ENCODE results near the gene TRAPPC3L.

The TRAPPC3L gene

DNA sequence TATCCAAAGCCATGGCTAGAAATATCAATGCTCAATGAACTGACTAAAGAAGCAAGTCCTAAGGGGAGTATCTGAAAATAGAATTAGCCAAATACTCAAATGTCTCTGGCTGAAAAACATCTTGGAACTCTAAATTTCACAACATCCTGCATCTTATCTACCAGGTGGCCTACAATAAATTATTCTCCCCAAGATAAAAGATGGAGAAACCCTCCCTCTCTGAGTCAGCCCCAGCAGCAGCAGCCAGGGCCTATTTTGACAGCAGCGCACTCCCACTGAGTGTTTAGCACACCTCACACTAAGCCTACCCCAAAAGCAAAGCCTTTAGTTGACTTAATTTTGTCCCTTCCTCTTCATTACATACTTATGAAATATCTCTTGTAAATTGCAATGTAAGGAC, 78.4 kb downstream of the TRAPPC3L start:
- DNase-seq (ENCODE audit: low read depth, low spot score) = no peak

DNA sequence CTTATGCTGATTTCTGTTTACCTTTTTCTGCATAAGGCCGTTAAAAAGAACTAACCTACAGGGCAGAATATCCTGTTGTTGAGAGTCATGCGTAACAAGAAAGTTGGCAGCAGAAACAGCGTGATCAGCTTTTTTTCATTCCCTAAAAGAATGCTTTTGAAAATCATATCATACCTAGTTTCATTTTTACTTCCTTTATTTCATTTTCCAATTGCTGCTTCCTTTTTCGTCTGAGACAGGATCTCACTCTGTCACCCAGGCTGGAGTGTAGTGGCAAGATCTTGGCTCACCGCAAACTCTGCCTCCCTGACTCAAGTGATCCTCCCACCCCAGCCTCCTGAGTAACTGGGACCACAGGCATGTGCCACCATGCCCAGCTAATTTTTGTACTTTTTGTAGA, 80.2 kb downstream of the TRAPPC3L start:
- DNase-seq (ENCODE audit: low read depth, low spot score) = no peak

DNA sequence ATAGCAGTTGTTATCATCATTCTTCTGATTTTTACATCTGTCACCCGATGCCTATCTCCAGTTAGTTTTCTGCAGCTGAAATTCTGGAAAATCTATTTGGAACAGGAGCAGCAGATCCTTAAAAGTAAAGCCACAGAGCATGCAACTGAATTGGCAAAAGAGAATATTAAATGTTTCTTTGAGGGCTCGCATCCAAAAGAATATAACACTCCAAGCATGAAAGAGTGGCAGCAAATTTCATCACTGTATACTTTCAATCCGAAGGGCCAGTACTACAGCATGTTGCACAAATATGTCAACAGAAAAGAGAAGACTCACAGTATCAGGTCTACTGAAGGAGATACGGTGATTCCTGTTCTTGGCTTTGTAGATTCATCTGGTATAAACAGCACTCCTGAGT, 82.2 kb downstream of the TRAPPC3L start:
- DNase-seq (ENCODE audit: low read depth, low spot score) = no peak

DNA sequence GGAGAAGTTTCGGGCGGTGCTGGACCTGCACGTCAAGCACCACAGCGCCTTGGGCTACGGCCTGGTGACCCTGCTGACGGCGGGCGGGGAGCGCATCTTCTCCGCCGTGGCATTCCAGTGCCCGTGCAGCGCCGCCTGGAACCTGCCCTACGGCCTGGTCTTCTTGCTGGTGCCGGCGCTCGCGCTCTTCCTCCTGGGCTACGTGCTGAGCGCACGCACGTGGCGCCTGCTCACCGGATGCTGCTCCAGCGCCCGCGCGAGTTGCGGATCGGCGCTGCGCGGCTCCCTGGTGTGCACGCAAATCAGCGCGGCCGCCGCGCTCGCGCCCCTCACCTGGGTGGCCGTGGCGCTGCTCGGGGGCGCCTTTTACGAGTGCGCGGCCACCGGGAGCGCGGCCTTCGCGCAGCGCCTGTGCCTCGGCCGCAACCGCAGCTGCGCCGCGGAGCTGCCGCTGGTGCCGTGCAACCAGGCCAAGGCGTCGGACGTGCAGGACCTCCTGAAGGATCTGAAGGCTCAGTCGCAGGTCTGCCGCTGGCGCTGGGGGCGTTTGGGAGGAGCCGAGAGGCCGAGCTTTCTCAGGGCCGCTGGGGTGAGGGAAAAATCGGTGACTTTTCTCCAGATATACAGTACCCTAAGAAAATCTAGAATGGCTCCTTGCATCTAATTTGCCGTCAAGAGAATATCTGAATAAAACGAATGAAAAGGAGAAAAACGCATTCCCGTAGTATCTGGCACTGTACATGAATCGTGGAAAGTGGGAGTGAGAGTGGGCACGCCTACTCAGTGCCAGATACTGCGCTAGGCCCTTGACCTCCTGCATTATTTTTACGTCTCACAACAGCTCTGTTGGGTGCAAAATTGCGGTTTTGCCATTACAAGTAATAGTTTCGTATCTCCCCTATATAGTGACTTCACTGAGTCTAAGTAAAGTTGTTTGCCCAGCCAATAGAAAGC, 83.3 kb downstream of the TRAPPC3L start:
- no peak for DNase-seq (ENCODE audit: low read depth, low spot score)

DNA sequence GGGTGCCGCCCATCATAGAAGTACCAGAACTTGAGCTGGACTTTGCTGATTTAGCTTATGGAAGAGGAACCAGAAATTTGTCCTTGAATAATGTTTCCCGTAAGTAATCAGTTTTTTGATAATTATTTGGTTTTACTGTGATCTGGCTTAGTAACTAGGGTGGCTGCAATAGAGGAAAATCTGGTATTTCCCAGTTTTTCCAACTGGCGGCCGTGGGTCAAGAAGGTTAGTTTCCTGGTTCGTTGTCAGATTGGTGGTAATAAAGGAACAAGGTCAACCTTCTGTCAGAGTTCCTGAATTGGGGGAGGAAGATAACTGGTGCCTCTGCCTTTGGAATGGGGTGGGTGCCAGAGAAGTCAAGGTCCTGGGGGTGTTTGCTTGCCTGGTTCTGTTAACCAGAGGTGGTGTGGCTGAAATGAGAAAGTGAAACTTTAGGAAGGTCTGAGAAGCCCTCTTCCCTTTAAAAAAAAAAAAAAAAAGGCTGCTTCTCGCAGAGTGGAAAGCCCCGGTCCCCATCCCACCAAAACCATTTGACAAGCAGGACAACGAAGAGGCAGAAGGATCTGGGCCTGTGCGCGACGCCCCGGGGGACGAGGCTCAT, 84.1 kb downstream of the TRAPPC3L start, which contains the start of gene CALHM6:
Gene CALHM6, plus strand, starts transcription at position 45 of the 601 bp plus-strand sequence. Its CDS starts 555 bp downstream, at position 600.
- DNase-seq (ENCODE audit: low read depth, low spot score) = no peak

DNA sequence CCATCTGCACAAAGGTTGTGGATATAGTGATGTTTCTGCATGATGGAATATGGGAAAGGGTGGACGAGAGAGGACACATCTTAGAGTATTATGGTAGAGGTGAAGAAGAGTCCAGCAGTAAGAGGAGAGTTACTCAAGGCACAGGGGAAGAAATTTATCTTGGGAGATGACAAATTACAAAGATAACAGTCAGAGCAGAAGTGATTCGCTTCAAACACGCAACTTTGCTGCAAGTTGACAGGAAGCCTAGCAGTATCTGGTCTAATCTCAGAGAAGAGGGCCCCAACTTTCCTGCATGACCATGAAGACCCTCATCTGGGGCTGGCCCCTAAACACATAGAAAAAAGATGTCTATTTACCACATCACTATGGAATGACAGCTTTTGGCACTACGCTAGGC, 85.6 kb downstream of the TRAPPC3L start:
- no peak for DNase-seq (ENCODE audit: low read depth, low spot score)

DNA sequence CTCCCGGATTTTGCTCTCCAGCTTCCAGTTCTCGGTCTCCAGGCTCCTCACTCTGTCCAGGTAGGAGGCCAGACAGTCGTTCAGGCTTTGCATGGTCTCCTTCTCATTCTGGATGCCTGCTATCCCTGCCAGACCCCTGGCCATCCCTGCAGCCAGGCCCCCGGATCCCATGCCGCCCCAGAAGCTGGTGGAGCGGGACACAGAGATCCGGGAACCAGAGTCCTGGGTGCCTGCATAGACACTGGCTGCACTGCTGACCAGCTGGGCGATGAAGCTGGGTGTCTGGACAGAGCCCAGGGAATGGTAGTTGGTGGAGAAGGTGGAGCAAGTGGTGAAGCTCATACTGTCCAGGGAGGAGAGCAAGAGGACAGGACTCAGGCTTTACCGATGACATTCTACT, 87.2 kb downstream of the TRAPPC3L start:
- DNase-seq (ENCODE audit: low read depth, low spot score) = no peak

DNA sequence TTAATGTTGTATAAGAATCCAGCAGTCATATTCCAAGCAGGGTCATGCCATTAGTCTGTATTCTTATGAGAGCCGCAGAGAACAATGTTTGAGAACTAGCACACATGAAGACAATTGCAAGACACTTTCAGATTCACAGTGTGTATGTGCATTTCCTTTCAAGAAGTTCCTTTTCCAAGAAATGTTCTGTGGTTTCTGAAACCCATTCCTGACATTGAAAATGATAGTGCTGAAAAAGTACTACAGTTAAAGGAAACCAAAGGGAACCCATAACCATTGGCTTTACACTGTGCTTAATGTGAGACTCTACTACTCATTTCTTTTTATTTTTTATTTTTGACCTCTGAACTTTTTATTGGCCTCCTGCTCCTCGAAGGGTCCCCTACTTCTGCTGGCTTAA, 88.6 kb downstream of the TRAPPC3L start:
- DNase-seq (ENCODE audit: low read depth, low spot score) = no peak

DNA sequence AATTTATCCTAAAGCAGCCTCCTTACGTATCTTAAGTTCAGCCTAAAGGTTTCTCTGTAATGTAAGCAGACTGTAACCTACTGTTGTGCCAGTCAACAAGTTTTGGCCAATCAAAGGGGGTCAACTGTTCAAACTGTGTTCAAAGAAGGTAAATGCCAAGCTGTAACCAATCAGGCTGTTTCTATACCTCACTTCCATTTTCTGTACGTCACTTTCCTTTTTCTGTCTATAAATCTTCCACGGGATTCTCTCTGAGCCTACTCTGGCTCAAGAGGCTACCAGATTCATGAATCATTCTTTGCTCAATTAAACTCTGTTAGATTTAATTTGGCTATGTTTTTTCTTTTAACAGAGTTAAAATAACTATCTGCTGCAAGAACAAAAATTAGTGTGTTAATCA, 89.4 kb downstream of the TRAPPC3L start:
- no peak for DNase-seq (ENCODE audit: low read depth, low spot score)

DNA sequence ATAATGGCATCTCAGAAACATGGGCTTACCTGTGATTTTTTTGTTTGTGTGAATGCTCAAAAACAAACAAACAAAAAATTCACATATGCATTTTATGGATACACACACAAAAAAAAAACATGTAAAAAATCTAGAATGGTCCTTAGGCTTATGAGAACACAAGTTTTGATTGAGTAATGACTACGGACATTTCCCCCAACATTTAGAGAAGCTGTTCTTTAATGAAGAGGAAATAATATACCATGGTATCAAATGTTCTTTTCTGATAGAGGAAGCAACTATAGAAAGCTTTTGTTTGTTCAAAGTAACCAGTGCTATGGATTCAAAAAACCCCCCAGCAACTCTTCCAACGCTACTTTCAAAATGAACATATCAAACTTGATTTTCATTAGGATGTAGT, 93.0 kb downstream of the TRAPPC3L start:
- DNase-seq (ENCODE audit: low read depth, low spot score) = no peak

DNA sequence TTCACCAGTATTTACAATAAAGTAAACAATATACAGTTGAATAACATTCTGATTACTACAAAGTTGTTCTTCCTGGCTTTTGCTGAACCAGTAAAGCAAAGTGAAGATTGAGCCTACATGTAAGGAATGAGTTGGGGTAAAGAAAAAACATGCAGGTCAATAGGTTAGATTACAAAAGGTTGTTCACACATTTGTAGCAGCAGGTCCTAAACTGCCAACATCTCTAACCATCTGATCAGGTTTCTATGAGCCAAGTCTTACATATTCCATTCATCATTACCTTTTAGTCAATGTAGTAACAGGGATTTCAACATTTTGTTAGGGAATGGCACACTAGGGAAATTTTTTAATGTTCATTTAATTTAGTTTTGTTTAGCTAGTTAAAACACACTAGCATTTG, 93.6 kb downstream of the TRAPPC3L start:
- DNase-seq (ENCODE audit: low read depth, low spot score) = no peak

DNA sequence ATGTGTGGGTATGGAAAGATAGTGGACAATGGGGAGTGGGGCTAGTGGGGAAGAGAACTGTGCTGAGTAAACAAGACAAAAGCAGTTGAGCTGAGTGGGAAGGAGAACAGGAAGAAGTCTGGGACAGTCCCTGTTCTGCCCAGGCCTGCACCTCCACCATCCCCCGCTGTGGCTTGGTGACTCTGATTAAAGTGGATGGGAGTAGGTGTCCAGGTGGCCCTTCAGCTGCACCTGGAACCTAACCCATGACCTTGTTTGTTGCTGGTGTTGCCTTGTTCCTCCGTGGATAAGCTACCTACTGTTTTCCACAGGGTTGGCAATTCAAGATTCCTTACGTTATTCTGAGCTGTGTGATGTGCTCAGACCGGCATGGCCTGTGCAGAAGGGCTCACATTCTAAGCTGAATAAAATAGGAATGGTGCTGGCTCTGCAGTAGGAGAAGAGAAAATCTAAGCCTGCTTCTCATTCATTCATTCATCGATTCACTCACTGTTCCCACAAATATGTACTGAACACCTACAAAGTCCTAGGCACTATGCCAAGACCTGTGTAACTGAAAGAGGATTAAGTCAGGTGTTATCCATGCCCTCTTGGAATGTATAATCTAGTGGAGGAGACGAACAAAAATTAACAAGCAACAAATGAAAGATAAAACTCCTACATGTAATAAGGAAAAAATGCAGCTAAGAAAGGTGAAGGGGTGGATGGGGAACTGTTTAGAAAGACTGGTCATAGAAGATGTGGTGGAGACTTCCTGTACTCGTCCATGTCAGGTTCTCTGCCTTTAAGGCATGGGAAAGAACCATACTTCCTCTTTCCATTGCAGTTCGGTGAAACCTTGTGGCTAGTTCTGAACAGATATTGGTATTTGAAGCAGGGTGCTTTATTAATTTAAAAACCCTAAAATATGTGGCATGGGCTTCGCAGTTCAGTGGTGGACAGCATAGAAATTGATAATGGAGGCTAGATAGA, 94.4 kb downstream of the TRAPPC3L start:
- no peak for DNase-seq (ENCODE audit: low read depth, low spot score)

DNA sequence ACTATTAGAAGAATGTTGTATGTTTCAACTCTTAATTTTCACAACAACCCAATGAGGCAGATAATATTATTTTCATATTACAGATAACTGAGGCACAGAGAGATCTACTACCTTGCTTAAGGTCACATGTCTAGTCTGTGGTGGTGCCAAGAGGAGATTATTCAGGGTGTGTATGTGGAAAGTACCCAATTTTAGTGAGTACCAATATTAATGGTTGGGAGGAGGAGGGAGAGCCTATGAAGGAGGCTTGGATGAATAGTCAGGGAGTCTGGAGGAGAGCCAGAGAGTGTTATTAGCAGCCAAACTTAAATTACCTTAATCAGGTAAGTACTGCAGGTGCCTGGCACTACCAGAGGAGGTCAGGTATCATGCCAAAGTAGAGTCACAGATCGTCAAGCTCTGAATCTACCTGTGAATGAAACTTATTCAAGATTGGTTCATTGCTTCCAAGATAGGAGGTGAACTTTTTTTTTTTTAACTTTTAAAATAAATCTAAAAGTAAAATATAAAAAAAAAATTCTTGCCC, 95.2 kb downstream of the TRAPPC3L start:
- DNase-seq (ENCODE audit: low read depth, low spot score) = no peak

DNA sequence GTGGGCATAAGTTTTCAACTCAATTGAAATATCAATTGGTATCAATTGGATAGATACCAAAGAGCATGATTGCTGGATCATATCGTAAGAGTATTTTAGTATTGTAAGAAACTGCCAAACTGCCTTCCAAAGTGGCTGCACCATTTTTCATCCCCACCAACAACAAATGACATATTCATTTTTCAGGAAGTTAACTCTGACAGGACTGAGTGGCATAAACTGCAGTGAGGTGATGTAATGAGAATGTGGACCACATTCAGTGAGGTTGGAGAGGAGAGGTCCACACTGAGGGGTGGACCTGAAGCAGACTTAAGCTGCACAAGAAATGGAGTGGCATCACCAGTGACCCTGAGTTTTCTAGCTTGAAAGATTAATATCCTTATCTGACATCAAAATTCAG, 95.9 kb downstream of the TRAPPC3L start:
- no peak for DNase-seq (ENCODE audit: low read depth, low spot score)

DNA sequence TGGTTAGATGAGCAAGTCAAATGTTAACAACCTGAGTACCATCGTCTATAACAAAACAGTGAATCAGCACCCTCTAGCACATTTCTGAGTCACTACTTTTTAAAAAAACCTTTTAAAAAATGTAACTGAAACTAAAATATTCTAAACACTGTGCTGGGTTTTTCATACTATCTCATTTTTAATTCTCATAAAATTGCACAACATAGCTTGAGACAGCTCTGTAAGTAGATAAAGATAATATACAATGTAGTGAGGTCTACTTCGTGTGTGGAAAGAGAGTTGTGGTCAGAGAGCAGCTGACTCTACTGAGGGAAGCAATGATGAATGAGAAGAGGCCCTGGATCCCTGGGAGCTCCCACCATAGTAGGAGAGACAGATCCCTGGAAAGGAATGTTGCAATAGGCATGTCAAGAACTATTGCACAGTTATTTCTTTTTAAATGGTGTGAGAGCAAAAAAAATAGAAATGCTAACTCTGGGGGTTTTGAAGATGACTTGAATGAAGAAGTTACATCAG, 97.9 kb downstream of the TRAPPC3L start:
- no peak for DNase-seq (ENCODE audit: low read depth, low spot score)

DNA sequence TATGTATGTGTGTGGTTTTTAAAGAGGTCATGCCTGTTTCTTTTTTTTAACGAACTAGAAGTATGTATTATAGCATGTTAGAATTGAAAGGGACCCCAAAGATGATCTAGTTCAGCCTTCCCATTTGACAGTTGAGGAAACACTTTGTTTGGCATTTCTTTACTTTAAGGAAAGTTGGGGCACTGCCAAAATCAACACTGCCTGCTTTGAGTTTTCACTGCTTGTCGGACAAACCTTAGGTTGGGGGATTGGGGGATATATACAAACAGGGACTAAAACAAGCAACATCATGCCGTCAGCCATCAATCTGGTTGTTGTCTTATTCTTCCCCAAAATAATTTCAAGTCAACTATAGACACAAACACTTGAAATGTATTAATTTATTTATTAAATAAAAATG, 98.4 kb downstream of the TRAPPC3L start:
- DNase-seq (ENCODE audit: low read depth, low spot score) = no peak

DNA sequence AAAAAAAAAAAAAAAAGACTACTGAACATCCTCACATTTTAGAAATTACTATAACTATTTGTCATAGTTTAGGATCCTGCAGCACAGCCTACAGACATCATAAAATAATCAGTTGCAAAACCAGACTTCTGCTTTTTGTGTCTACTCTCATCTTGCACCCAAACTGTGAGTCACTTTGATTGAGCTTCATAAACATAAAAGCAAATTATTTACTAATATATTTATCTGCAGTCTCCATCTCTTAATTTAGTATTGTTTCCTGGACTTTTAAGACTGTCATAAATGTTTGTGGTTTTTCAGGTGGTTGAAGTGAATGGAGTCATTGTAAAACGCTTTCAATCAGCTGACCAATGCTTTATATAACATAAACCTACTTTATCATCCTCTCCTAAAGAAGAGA, 99.1 kb downstream of the TRAPPC3L start:
- no peak for DNase-seq (ENCODE audit: low read depth, low spot score)

DNA sequence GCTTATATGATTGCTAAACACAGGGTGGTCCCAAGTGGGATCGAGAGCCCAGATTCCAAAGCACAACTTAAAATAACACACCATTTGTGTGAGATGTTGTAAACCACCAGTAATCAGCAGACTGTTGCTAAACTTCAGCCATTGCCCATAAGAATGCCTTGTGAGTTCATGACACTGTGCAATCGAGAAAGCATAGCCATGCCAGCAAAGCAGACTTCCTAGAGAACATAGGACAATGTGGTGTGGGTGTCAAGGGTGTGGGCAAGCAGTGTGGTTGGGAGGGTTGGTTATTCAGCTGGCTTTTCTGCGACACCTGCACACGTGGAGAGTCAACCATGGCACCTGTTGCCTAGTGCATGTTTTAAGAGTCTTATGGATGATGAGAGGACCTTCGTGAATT, 100.4 kb downstream of the TRAPPC3L start:
- no peak for DNase-seq (ENCODE audit: low read depth, low spot score)

Data from activated CD4-positive, CD25-positive, alpha-beta regulatory T cell treated with anti-CD3 and anti-CD28 coated beads, Interleukin-2, amount 50 U/mL, for 16 hours (primary cell).